GM18498 (cell line): ENCODE results near the gene ATP6V0A4.

Source experiments
- ATAC-seq: cut with Tn5 transposase; IDR thresholded peaks from one replicate; pipeline ENCODE4 v1.9.1; 2021; ENCODE audit warnings: mild to moderate bottlenecking, moderate library complexity; ENCODE audit not compliant: unreplicated experiment

Gene ATP6V0A4

GRCh38 chr7:138663725-138664710 lies 134.0 kb downstream of the ATP6V0A4 start:
- no peak for ATAC-seq

- no peak for ATAC-seq
Measured at GRCh38 chr7:138662991-138663320, 135.0 kb downstream of the ATP6V0A4 start.

- ATAC-seq: no peak
Measured at GRCh38 chr7:138662076-138662990, 135.7 kb downstream of the ATP6V0A4 start.

DNA sequence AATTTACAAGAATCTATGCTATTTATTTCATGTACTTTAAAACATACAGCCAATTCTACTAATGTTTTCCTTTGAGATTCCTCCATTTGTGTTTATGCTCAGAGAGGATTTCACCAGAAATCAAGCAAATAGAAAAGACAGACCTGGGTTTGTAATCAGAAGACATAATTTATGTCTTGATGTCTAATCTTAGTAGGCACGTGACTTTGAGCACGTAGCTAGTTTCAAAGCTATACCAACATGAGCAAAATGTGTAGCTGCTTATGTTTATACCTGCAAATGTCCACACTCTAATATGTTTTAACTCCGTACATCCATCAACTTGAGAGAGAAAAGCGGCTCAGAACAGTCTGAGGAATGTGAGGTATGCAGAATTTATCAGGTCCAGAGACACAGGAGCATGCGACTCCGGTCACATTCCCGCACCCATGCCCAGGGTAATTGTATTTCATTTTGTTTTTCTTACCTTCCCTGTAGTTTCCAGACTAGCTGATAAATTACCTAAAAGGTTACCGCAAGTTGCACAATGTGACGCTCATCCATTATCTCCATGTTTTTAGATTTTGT lies 136.8 kb downstream of the ATP6V0A4 start:
- no peak for ATAC-seq

DNA sequence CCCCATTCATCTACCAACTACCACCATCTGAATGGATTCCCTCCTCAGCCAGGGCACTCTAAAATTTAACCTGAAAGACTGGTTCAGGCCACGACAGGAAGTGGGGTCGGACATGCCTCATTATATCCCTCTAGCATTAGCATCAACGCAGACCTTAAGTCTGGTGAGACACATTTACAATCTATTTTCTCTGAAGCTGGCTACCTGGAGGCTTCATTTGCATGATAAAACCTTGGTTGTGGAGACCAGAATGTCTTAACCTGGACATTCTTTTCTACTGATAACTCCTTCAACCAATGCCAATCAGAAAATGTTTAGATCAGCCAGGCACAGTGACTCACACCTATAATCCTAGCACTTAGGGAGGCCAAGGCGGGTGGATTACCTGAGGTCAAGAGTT lies 139.1 kb downstream of the ATP6V0A4 start:
- no peak for ATAC-seq

- no peak for ATAC-seq
Measured at GRCh38 chr7:138657854-138658386, 140.1 kb downstream of the ATP6V0A4 start.

DNA sequence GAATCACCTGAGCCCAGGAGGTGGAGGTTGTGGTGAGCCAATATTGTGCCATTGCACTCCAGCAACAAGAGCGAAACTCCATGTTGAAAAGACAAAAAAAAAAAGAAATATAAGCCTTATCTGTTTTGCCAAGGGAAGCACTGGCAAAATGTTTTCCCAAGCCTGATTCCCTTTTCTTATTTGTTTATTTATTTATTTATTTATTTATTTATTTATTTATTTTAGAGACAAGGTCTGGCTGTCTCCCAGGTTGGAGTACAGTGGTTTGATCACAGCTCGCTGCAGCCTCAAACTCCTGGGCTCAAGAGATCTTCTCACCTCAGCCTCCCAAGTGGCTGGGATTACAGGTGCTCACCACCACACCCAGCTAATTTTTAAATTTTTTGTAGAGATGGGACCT lies 141.0 kb downstream of the ATP6V0A4 start:
- ATAC-seq: no peak
